Stimulated activated CD4-positive, alpha-beta T cell treated with anti-CD3 and anti-CD28 coated beads, Interleukin-15, amount 100 ng/mL, for 48 hours (primary cell): ENCODE measurements around the gene ENKD1.

Experiments used
- DNase-seq, 2 donors: peaks; one replicate each; pipeline ENCODE4 v3.0.0-alpha.2; 2020; ENCODE audit warnings: low read depth in 2 of 2

The ENKD1 gene

DNA sequence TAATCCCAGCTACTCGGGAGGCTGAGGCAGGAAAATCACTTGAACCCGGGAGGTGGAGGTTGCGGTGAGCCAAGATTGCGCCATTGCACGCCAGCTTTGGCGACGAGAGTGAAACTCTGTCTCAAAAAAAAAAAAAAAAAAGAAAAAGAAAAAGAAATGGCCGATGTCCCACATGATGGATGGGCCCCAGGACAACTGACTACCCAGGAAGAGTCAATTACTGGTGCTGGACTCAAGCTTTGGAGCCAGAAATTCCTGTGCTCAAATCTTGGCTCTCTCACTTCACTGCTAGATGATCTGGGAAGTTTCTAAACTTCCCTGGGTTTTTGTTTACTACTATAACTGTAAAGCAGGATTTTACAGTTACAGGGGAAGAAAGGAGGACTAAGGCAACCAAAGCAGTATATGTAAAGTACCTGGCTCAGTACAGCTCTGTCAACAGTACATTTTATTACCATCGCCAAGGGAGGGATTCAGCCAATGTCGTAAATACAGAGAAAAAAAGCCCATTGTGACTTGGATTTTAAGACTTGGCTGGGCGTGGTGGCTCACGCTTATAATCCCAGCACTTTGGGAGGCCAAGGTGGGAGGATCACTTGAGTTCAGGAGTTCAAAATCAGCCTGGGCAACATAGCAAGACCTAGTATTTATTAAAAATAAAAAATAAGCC lies 11.9 kb upstream of the ENKD1 start:
- DNase-seq = no peak

- DNase-seq = no peak
Observed at GRCh38 chr16:67677712-67678111, 11.2 kb upstream of the ENKD1 start.

DNA sequence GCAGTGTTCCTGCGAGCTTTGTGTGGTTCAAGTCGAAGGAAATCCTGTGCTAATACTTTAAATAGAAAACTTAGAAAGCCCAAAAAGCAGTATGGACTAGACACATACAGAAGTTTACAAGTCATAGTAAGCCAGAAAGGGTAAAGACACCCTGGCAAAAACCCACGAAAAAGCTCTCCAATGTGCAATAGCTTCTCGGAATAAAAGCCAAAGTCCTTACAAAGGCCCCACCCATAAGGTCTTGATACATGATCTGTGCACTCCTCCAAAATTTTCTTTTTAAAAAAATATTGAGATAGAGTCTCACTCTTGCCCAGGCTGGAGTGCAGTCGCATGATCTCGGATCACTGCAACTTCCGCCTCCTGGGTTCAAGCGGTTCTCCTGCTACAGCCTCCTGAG lies 10.4 kb upstream of the ENKD1 start:
- no peak for DNase-seq

DNA sequence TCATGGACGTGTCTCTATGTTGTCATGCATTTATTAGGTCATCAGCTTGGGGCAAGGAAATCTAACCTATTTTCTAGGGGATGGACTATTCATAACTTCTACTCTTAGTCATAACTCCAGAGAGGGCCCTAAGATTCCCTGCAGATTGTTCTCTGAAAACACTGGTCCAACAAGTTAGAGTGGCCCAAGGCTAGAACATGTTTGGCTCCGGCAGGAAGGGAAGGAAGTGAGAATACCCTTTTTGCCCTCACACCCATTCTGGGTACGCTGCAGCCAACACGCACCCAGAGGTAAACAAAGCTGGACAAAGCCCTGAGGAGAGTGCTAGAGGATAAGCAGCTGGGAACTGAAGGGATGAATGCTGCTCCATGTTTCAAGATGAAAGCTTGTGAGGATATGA lies 10.0 kb upstream of the ENKD1 start:
- no peak for DNase-seq

DNA sequence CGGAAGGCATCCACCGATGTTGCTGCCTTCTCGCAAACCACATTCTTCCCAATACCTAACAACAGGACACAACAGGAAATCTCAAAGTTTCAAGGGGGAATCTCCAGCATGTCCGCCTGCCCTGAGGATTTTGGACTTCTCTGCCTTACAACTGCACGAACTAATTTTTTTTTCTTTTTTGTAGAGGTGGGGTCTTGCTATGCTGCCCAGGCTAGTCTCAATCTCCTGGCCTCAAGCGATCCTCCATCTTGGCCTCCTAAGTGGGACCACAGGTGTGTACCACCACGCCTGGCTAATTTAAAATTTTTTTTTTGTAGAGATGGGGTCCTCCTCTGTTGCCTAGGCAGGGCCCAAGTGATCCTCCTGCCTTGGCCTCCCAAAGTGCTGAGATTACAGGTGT lies 9.4 kb upstream of the ENKD1 start:
- no peak for DNase-seq

- no peak for DNase-seq
Observed at GRCh38 chr16:67675579-67675935, 9.0 kb upstream of the ENKD1 start.

GRCh38 chr16:67674851-67675578 lies 8.5 kb upstream of the ENKD1 start:
- no peak for DNase-seq

DNA sequence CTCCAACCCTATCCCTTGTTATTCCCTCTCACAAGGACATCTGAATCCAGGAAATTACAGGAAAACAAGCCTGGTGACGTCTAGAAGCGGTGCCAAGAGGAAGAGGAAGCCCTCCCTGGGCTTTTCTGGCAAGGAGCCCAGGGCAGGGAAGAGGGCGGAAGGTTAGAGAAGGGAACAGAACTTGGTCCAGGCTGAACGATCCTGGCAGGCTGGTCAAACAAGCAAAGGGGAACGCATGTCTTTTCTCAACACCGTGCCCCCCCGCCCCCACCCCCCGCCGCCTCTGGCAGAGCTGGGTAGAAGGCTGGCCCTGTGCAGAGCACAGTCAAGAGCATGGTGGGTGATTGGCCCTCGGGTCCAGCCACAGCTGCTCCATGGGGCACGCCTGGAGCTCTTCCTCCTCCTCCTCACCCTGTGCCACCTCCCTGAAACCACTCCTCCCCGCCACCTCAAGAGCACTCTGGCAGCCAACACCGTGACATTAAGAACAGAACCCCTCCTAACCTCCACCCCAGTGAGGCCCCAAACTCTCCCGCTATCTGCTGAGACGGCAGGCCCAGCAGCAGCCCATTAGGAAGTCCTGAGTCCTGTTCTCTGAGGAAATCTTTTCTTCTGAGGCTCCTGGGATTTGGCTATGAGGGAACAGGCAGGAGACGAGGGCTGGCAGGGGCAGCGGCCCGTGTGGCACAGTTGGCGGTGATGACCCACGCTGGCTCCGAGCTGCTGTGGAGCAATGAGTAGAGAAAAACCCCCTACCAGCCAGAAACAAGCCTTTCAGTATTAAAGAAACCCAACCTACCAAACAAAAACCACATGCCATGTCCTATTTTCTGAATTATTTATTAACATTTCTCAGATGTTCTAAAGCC lies 7.4 kb upstream of the ENKD1 start:
- DNase-seq = no peak

GRCh38 chr16:67672739-67673662 lies 6.5 kb upstream of the ENKD1 start:
- peak in 1 of 2 donors; percentile 43 for DNase-seq

GRCh38 chr16:67672306-67672705 lies 5.8 kb upstream of the ENKD1 start:
- DNase-seq = no peak

DNA sequence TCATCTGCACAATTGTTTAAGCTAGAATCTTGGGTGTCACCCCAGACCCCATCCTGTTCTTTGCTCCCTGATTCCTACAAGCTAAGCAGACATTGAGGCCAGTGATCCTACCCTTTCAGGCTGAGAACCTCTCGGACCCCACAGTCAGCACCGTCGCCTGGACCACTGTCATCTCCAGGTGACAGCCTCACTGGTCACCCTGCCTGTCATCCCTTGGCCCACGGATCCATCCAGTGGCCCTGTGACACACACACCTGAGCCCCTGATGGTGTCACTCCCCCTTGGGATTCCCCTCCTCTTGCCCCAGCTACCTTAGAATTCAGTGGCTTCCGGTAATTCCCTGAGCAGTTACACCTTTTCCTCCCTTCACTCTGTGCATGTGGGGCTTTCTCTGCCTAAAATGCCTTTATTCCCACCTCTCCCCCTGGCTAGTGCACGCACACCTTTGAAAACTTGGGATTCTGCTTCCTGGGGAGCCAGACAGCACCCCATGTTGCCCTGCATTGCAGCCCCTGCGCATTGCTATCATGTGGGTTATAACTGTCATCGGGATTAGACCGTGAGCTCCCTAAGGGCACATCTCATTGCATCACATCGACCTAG lies 3.0 kb upstream of the ENKD1 start:
- DNase-seq = no peak

DNA sequence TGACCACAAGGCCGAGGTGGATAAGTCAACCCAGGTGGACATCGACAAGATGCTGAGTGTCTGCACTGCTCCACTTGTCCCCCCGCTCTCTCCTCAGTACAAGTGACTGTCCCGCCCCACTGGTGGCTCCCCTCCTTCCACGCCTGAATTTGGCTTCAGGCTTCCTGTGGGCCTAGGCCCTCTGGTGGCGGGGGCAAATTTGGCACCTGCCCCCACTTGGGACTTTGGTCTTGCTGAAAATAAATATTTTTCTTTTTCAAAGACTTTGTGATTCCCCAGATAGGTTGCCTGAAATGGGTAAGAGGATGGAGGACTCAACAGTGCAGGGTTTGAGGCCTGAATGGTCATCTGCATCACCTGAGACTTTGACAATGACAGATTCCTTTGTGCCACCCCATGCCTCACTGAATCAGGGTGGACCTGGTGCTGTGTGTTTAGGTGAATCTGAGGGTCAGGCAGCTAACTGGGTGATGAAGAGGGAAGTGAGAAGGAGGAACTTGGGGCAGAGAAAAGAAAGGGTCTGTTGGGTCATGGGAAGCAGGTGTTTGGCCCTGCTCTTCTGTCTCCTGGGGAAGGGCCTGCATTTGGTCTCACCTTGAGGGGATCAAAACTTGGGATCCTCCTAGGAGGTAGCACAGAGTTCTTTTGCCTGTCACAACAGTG lies 2.1 kb upstream of the ENKD1 start:
- no peak for DNase-seq

DNA sequence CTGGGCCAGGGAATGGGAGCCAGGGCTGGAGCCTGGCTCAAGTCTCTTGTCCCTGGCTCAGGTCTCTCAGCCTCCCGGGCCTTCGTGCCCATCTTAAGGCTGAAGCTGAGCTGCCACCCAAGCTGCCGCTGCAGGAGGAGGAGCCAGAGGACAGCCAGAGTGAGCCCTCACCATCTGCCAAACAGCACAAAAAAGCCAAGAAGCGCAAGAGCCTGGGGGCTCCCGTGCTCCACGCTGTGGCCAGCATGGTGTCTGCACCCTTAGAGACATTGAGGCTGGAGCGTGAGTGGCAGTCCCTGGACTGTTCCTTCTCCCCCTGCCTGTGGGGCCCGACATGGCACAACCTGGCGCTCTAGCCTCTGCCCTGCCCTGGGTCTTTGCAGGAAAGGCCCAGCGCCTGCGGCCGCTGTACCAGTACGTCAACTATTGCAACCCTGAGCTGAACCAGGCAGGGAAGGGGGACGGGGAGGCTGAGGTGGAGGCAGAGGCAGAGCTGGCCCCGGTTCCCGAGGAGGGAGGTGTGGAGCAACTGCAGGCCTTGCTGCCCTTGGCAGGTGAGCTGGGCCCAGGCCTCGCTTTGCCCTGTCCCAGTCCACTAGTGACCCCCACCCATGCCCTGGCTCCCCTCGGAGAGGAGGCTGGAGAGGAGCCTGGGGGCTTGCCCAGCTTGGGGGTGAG lies 1.4 kb upstream of the ENKD1 start:
- DNase-seq = peak; percentile 77 to 80

DNA sequence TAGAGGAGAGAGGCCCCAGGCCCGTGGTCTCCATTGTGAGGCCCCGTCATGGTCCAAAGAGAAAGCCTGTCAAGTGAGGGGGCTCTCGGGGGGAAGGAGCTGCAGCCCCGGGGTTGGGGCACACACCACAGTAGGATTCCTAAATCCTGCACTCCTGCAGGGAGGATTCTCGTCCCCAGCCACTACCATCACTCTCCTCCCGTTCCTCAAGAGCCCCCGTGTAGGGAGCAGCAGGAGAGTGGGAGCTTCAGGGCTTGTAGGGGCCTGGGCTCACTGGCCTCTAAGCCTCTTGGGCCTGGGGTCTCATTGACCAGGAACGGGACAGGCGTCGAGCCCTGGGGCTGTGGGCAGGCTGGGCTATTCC lies 885 bp upstream of the ENKD1 start:
- DNase-seq = no peak

- no peak for DNase-seq
Observed at GRCh38 chr16:67666032-67666551, 458 bp downstream of the ENKD1 start.

DNA sequence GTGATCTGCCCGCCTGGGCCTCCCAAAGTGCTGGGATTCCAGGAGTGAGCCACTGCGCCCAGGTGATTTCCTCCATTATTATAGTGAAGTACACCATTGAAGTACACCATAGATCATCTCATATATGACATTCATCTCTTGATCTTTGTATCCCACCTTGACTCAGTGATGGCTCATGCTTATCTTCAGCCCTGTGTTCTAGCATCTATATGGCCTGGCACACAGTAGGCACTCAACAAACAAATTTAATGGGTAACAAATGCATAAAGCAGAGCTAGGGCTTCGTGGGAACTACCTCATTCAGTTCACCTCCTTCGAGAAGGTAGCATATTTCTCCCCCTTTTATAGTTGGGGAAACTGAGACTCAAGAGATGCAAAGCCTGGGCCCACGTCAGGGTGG lies 952 bp downstream of the ENKD1 start:
- DNase-seq = no peak

GRCh38 chr16:67664871-67665270 lies 1.7 kb downstream of the ENKD1 start:
- no peak for DNase-seq

- no peak for DNase-seq
Observed at GRCh38 chr16:67664258-67664657, 2.3 kb downstream of the ENKD1 start.

- no peak for DNase-seq
Observed at GRCh38 chr16:67663877-67664222, 2.7 kb downstream of the ENKD1 start.
